Activated CD4-positive, CD25-positive, alpha-beta regulatory T cell (primary cell): ENCODE data around the gene ASCC3.

ENCODE experiments used
- DNase-seq, 4 experiments: peaks; one replicate each; lab custom pipeline; 2025; lab: John Stamatoyannopoulos, UW

Gene ASCC3

DNA sequence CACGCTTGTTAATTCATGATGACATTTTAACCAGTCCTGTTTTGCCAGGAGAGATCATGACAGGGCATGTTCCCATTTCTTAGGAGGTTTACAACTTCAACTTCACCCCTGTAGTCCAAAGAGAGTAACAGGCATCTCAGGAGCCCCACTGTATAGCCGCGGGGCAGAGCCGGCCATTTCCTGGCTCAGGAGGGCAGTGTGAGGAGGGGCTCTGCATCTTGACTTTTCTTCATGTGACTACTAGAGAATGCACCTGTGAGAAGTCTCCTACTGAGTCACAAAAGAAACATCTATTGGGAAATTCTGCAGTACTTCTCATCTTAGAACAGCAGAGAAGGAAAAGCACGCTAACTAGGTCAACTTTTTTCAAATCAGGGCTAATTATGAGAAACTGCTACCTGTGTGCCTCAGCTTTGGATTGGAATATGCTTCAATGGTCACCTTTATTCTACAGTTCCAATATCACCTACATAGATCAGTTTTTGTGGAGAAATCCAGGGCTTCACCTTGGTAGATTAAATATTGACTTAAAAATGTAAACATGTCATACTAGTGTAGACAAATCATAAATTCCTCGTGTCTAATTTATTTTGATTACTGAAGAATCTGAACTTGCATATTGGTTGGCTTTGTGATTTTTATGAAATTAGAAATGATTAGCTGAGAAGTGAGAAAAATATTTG lies 387.8 kb downstream of the ASCC3 start:
- DNase-seq: no peak

DNA sequence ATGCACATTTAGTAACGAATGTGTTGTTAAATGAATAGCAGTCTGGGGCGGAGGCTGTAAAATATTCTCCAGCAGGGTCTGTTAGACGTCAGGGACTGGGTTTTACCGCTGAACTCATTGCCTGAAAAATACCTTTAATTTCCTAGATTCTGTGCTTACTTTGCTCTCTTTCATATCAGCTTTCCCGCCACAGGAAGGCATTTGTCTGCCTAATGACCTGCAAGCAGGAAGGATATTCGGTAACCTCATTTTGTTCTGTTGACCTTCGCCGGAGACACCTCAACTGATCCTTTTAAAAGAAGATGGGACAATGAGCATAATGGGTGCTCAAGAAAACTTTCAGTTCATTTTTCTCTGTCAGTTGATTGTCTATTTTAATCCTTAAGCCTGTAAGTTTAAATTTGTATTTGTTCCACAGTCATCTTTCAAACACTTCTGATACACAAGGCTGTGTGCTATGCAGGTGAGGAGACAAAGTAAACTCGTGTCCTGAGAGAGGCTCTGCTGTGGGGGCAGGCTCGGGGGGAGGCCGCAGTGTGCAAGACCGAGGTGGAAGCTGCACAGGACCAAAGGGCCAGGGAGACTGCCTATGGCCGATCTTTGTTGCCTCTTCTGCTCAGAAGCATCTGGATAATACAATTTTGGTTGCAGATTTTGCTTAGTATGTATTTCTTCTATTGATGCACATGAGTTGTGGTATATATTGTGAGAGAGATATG lies 389.0 kb downstream of the ASCC3 start:
- DNase-seq: no peak

DNA sequence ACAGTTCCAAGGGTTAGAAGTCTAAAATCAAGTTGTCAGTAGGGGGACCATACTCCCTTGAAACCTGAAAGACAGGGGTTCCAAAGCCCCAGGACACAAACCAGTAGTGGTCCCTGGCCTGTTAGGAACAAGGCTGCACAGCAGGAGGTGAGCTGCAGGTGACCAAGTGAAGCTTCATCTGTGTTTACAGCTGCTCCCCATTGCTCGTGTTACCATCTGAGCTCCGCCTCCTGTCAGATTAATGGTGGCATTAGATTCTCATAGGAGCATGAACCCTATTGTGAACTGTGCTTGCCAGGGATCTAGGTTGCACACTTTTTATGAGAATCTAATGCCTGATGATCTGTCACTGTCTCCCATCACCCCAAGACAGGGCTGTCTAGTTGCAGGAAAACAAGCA lies 391.1 kb downstream of the ASCC3 start:
- DNase-seq: no peak

DNA sequence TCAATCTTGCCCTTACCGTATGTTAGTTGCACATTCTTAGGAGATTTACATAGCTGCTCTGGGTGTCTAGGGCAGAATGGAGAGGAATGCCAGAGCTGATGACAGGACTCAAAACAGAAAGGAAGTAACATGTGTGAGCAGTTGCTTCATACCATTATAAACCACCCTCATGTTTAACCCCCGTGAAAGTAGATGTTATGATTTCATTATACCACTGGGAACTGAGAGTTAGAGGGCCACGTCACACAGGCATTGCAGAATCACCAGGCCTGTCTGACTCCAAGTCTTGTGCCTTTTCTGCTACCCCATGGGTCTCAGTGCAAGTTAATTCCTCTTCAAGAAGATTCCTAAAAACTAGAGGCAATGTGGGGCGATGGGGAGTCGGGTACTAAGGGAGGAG lies 392.9 kb downstream of the ASCC3 start:
- DNase-seq: no peak

DNA sequence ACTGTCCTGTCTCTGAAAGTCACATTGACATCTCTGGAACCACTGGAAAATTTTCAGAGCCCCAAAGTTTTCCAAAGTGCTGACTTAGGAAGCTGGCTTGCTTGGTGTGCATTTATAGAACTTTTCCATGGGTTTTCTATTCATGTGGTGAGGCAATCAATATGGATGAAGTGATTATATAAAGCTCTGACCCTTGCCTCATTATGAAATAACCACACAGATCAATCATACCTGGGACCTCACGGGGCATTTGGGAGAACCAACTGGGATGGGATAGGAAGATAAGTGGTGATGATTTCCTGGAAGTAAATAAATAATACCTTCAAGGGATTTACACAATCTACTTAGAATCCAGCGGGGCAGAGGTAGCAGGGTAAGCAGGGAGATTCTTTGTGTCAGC lies 393.5 kb downstream of the ASCC3 start:
- DNase-seq: no peak

DNA sequence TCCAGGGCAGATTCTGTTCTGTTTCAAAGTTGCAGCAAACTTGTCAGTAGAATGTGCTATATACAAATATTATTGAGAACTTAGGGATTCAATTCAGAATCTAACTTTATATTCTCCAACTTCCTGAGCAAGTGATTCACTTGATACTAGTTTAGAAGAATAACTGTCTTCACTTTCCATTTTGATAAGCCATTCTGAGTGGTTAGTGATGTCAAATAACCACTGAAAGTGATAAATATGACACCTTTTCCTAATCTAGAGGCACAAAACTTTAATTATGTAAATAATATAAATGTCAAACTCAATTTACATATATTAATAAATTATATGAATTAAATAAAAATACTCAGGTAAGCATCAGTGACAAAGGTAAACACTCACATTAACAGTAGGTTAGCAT lies 395.9 kb downstream of the ASCC3 start:
- no peak for DNase-seq

DNA sequence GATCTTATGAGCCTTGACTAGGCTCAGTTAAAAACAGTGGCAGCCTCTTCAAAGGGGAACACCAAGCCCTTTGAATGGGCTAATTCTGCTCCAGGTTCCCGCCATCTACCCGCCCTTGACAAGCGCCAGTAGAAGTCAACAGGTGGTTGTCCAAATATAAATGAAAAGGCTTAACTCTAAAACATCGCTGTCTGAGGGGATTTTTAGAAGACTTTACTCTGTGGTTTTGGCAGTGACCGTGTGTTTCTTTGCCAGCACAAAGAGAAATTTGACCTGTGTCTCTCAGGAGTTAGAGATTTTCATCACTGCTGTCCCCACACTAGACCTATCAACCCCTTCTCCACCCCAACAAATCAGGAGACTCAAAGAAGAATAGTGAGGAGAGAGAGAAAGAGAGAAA lies 396.7 kb downstream of the ASCC3 start:
- no peak for DNase-seq

DNA sequence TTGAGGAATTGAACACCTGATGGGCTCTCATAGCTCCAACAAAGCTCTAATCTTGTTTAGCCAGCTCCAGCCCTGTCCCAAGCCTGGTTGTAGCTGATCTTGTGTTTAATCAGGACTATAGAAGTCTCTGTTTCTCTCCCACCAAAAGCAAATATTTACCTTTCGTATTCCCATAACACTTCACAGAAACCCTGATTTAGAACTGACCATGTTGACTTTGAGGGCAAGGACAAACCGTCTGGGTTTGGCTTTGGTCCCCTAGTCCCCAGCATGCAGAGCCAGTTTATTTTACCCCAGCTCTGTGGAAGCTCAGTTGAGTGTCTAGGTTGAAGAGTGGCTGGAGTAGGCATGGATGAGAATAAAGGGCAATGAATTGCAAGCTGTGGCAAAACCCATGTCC lies 398.4 kb downstream of the ASCC3 start:
- no peak for DNase-seq

DNA sequence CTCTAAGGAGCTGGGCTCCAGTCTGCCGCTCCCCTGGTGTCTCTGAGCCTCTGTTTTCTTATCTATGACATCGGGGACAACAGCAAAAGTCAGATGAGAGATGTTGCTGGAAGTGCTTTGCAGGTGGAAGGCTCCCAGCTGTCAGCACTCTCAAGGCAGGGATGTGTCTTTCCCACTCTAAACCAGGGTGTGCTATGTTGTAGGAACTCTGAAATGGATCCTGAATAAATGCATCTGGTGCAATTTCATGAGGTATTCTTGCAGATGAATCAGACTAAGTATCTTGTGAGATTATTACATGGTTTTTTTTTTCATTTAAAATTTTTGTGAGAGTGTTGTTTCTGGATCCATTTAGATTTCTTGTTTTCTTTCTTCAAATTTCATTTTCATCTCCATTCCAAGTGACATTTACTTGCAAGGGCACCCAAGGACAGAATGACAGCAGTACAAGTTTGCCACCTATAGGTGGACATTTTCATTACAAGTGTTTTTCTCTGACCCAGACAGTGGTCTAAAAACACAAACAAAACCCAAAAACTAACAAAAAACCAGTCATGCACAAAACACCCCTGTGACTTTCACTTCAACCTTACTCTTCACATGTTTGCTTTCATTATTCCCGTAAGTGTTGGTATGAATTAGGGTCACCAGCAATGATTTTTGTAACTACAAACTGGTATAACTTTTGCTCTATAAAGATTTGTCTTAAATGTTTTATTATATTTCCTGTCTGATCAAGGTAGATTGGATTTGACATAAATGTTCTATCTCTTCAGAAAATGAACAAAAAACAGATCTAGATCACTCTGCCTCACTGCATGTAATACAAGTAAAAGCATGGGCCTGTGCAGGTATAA lies 401.7 kb downstream of the ASCC3 start:
- DNase-seq: no peak

DNA sequence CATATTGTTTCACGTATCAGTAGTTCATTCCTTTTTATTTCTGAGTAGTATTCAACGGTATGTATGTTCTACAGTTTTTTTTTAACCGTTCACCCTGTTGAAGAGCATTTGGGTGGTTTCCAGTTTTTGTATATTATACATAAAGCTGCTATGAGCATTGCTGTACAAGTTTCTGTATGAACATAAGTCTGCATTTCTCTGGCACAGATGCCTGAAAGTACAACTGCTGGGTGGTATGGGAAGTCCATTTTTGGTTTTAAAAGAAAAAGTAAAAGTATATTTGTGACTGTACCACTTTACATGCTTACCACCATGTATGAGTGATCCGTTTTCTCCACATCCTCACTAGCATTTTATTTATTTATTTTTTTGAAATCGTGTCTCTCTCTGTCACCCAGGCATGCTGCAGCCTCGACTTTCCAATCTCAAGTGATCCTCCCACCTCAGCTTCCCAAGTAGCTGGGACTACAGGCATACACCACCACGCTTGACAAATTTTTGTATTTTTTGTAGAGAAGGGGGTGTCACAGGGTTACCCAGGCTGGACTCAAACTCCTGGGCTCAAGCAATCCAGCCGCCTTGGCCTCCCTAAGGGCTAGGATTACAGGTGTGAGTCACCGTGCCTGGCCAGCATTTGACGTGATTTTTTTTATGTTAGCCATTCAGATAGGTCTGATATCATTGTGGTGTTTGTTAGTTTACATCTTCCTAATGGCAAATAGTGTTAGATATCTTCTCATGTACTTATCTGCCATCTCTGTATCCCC lies 405.4 kb downstream of the ASCC3 start:
- no peak for DNase-seq

DNA sequence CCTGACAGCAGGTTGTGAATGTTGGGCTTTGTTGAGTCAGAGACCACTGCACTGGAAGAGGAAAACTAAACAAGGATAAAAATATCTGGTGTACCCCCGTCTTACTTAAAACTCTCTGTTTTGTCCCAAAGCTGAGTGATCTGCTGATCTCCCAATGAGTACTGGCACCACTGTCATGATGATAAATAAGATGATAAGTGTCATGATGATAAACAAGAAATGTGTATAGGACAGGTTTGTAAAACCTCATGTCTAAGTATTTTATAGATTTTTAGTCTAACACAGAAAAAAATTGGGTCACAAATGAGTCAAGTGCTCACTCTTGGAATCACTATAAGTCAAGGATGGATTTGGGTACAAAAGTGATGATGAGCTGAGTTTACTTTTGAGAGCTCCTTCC lies 407.9 kb downstream of the ASCC3 start:
- DNase-seq: no peak

DNA sequence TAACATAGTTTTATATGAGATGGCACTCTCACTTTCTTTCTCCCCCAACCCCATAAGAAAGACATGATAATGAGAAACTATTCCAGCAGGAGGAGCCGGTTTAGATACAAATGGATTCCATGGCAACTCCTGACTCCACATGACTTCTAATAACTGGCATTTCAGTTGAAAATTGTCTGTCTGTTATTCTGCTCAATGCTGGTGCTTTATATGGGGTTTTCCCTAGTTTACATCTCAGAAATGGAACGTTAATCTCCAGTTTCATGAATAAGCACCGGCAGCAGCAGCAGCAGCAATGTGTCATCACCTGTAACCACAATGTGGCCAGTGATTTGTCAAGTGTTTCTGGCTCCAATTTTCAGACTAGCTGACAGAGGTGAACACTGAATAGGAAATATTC lies 408.5 kb downstream of the ASCC3 start:
- DNase-seq: no peak

DNA sequence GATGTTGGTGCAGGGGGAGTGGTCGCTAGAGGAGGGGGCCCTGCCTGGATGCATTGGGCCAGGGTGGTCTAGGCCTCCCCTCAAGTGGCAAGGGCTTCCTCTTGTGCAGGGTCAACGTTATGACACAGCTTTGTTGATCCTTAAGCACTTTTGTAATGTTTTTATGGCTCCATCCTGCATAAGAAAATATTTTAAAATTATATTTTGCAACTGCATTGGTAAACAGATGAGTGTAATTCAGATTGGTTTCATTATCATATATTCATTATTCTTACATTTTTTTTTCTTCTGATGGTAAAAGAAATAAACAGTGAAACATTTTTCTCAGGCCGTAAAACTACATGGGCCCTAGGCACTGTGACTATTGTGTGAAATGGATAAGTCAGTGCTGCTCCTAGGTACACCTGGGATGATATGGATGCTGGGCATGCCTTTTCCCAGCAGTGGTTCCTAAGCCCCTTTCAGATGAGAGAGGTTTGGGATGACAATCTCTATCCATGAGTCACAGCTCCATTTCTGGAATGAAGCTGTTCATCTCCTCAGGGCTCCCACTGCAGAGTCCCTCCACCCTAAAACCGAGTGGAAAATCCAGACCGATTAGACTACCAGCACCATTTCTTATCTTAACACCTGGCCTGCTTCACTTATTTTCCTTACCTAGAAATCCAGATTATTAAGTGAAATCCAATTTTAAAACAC lies 410.6 kb downstream of the ASCC3 start:
- DNase-seq: no peak

DNA sequence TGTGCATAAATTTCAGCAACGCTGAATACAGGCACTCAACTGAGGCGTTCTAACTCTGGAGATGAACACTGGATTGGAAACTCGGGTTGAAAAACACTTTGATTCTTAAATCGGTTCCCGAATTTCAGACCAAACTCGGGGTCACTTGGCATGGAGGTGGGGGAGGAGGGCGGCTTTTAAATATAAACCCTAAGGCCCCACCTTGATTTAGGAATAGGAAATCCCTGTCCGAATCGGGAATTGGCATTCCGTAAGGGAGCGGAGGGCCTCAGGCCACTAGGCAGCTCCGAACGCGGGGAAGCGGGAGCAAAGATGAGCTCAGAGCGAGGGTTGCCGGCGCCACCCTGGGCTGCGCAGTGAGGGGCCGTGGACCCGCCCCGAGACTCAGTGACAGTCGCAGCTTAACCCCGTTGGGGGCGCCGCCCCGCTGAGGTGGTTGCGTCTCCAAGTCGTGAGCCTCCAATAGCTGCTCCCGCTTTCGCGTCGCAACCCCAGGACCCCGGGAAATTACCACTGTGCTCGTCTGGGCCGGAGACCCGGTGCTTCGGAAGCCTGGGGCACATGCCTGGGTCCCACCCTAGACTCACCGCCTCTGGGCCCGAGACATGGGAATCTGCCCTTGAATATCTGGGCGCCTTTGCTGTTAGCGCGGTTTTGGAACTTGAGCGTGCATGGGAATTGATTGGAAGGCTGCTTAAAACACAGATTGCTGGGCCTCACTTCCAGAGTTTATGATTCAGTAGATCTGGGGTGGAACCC lies 411.8 kb downstream of the ASCC3 start:
- DNase-seq: no peak

DNA sequence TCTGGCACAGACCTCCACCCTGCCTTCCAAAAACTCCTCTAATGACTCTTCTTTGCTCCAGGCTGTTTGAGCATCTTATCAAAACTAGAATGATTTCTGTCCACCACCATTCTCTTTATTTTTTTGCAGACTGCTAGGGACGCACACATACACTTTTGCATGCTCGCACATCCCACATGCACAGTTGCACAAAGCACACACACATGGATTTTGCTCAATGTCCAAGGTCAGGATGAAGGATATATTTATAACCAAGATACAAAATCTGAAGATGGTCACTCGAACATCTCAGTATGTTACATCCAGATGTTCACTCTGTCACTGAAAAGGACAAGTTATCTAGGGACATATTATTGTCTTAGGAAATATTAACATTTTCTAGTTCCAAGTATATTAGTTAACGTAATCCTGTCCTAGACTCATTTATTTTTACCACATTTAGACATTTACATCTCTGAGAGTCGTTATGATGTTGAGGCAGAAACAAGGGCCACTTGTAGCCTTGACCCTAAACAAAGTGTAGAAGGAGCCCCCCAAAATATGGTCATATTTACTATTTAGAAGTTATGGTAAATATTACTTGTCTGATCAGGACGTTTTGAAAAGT lies 413.0 kb downstream of the ASCC3 start:
- no peak for DNase-seq

DNA sequence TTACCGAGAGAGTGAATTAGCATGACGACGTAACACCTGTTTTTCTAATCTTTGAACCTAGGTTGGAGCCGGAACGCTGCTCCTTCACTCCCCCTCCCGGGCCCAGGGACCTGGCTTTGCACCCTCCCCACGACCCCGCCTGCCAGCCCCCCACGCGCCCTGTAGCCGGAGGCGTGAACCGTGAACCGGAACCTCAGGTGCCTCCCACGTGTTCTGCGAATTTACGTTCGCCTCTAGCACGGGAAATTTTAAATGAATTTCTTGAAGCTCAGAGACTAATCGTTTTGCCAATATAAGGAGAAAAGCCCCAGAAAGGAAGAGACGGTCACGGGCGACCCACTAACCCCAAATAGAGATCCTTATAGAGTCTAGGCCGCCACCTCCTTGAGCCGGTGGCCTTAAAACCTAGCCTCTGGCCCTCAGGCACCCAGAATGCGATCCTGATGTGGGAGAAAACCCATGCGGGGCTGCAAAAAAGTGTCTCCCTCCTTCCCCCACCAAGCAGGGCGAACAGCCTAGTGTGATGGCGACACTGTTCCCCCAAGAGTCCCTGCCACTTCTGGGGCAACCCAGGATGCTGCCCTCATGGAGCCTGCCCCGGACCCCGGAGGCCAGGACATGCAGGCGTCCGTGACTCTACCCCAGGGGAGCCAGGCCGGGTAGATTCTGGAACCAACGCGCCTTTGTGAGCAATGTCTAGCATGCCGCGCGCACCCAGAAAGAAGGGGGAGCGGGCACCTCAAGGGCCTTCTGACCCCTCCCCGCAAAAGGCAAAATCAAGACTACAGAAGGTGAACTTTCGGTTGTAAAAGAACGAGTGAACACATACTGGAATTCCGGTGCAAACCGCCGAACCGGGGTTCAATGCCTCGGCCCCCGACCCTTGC lies 413.8 kb downstream of the ASCC3 start:
- no peak for DNase-seq

DNA sequence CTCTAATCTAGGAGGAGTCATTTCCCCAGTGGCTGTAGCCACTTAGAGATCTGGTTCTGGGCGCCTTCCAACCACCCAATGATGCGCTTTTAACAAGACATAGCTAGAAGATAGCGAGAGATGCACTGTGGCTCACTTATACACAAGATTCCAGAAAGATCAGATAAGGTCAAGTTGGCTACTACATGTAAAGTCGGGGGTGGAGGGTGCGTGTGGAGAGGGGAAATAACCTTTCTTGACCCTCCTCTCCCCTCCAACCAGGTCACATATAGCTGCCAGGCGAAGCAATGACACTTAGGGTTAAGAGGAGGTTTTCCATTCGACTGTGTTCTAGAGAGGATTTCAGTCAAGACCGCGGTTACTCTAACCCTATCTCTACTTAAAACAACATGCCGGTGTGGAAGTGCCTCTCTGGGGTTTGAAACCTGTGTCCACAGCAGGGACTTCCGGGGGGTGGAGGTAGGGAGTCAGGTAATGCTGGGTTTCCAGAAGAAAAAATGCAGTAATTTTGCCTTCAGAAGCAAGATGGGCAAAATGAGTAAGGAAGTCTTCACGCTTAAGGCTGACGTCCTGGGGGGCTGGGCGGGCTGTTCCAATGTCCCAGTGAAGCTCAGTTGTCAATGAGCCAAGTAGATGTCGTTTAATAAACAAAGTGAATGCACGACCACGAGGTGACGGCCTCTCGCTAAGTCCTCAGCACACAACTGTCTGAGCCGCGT lies 414.6 kb downstream of the ASCC3 start:
- DNase-seq: no peak

DNA sequence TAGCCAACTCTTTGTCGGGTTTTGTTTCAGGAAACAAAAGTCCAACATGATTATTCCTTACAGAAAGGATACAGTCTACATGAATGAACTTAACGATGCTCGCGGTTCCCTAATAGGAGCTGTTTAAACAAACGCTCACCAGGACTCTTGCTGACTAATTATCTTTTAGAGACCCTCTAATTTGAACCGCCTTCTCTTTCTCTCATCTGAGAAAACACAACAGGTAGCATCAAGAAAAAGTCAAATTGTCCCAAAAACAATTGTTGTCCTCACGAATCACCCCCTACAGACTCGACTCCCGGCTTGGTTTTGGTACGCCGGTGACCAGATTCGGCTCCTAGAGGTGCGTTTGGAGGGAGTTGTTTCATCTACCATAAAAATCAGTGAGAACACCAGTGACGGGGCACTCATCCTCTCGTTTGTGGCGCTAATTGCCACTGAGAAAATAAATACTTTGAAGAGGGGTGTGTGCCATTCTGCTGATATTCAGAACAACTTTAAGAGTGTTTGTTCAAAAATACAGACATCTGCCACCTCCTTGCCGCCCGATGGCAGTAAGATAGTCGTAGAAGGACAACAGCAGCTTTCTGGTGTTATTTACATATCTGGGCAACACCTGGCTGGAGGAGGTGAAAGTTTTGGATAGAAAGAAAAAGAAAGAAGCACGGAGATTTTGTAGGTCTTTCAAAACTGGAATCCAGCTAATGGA lies 415.3 kb downstream of the ASCC3 start:
- DNase-seq: no peak
